DMS153 (cell line): ENCODE results near the gene KLK11.
A peak's percentile ranks its signal among the peaks of the same experiment; 100 is the strongest.

Experiments
- DNase-seq: peaks from one replicate; lab custom pipeline; 2025; lab: John Stamatoyannopoulos, UW

KLK11 gene

DNA sequence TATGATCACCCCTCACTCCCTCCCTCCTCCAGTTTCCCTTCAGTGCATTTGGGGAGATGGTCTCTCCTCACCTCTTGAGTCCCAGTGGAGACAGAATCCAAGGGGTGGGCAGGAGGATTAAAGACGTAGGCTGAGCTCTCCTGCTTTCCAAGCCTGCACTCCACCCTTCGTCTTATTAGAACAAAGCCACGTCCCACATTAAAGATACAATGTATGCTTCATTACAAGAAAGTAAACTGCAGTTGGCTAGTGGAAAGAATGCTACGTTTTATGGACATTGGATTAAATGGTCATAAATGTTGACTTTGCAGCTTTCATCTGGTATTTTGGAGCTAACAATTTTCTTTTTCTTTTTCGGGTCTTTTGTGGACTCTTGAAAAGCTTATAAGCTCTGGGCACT, 1.5 kb upstream of the KLK11 start:
- DNase-seq: no peak

- DNase-seq: no peak
Observed at GRCh38 chr19:51027126-51027806, 850 bp upstream of the KLK11 start.

DNA sequence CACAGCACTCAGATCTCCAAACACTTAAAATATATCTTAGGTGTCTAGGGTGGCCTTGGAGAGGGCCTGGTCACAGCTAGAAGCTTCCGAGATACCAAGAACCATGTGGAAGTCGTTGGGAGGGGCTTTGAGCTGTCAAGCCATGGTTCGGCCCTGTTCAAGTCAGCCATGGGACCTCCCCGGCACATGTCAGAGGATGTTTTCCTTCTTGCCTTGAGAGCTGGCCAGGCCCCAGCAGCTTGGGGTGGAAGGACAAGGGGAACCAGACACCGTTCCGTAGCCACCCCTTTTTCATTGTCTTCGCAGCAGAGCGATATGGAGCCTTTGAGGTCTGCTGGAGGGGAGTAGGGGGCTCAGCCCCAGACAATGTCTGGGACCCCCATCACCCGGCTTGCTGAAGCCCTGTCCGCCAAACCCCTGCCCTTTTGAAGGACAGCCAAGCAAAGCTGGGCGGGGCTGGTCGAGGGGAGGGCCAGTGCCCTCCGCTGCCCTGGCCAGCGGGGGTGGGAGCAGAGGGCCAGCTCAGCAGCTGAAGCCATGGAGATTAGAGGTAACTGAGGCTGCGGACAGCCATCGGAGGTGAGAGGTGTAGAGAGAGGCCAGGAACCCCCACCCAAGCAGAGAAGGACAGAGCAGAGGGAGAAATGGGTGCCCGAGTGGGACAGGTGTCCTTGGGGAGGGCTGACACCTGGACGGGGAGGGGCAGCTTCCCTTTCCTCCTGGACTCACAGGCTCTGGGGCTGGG, 435 bp downstream of the KLK11 start:
- no peak for DNase-seq

GRCh38 chr19:51025401-51025800, 1.0 kb downstream of the KLK11 start:
- peak; percentile 5 for DNase-seq

DNA sequence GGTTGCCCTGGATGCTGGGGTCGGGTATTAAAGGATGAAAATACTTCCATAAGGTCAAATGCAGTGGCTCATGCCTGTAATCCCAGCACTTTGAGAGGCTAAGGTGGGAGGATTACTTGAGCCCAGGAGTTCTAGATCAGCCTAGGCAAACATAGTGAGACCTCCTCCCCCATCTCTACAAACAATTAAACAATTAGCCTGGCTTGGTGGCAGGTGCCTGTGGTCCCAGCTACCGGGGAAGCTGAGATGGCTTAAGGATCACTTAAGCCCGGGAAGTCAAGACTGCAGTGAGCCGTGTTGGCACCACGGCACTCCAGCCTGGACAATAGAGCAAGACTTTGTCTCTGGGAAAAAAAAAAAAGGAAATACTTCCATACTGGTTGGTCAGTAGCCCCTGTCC, 1.5 kb downstream of the KLK11 start:
- peak; percentile 41 for DNase-seq

DNA sequence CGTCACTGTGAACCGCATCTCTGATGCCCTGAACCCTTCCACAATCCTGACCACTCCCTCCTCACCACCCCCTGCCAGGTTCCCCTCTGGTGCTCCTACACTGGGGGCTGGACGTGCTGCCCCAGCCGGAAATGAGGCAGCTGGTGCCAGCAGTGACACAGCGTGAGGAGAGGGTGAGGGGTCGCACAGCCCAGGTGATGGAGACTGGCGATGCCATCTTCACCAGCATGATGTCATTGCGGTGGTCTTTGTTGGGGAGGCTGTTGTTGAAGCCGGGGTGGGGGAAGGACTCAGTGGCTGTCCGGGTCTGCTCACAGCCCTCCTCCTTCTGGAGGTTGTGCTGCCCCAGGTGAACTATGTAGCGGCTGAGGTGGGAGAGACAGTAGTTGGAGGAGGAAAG, 2.5 kb downstream of the KLK11 start:
- DNase-seq: no peak

GRCh38 chr19:51022526-51022925, 3.9 kb downstream of the KLK11 start:
- DNase-seq: no peak

- DNase-seq: peak; percentile 69
Observed at GRCh38 chr19:51020988-51021651, 5.3 kb downstream of the KLK11 start.

DNA sequence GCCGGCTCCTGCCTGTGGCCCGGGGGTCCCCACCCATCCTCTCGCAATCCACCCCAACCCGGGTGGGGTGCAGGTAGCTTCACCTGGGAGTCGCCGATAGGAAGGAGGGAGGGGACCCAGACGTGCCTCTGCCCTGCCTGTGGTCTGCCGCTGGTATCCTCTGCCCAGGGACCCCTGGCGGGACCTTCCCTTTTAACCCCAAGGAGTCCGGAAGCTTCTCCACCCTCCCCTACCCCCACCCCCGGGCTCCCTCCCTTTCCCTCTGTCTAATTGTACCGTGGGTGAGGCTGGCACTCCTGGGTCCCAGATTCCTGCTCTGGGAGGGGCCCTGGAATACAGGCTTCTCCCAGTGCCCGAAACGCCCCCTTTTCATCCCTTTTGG, 6.9 kb downstream of the KLK11 start, which contains the start of gene KLK10:
Gene KLK10, minus strand, starts transcription at position 166 of the 382 bp plus-strand sequence. CDS start 579 bp downstream, outside the sequence.
- DNase-seq: no peak

GRCh38 chr19:51018745-51019543, 7.5 kb downstream of the KLK11 start:
- DNase-seq: no peak

DNA sequence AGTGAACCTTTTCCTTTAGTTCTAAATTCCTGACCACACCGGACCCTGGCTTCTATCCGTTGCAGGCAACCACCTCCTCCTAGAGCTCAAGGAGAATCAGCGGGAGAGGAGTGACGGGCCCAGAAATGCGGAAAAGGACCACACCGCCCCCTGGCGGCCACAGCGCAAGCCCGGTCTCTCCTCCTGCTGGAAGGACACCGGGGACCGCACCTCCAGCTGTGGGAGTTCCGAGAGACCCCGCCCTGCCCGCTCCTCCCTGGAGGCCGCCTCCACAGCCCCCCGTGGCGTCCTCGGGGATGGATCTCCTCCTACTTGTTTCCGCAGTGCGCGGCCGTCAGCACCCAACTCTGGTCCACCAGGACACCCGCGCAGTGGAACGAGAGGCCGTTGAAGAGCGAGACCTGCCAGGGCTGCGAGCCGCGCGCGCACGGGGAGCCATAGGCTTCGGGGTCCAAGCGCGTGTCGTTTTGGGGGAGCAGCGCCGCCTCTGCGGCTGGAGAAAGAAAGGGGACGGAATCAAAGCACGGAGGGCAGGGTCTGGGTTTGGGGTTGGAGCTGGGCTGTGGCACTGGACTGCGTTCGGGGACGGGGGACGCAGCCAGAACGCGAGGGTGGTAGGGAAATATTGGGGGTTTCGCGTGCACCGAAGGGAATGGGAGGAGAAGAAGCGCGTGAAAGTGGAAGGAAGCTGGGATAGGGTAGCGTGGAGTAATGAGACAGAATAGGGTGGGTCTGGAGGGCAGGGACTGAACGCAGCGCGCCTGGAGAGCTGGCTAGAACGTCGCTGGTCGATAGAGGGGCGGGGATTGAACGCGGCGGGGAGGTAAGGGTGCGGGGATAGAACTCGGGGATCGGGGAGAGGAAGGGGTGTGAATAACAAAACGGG, 9.4 kb downstream of the KLK11 start:
- peak; percentile 54 for DNase-seq

- no peak for DNase-seq
Observed at GRCh38 chr19:51015691-51016267, 10.6 kb downstream of the KLK11 start.

GRCh38 chr19:51014242-51014641, 12.2 kb downstream of the KLK11 start:
- DNase-seq: no peak

GRCh38 chr19:51012661-51013190, 13.7 kb downstream of the KLK11 start:
- DNase-seq: no peak

- DNase-seq: no peak
Observed at GRCh38 chr19:51010066-51010795, 16.2 kb downstream of the KLK11 start.

DNA sequence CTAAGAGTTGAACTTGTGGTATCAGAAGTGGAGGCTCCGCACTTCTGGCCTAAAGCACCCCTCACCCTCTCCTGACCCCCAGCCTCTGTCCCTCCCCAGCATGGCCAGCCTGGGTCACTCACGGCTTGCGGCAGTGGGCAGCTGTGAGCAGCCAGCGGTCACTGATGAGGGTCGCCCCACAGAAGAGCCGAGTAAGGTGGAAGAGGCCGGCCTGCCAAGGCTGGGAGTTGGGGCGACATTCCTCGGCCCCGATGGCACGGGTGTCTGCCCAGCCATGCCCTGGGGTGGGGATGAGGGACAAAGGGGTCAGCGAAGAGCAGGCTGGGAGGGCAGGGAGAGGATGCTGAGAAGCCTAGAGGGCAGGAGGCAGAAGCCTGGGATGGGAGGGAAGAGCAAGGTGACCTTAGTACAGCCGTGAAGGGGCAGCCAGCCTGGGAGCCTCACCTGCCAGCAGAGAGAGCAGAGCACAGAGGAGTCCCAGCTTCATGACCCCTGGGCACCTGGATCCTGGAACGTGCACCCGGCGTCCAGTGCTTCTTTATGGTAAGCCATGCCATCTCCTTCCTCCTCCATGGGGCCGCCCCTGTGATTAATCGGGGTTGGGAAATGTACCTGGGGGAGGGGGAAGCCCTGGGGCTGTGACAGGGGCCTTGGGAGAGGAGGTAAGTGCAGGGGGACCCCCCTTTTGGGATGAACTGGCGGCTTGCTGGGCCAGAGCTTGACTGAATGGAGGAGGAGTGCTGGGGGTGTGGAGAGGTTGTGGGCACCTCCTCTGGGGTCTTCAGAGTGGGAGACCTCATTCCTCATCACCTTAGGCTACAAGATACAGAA, 17.1 kb downstream of the KLK11 start:
- DNase-seq: no peak

GRCh38 chr19:51007488-51007887, 18.9 kb downstream of the KLK11 start:
- no peak for DNase-seq

DNA sequence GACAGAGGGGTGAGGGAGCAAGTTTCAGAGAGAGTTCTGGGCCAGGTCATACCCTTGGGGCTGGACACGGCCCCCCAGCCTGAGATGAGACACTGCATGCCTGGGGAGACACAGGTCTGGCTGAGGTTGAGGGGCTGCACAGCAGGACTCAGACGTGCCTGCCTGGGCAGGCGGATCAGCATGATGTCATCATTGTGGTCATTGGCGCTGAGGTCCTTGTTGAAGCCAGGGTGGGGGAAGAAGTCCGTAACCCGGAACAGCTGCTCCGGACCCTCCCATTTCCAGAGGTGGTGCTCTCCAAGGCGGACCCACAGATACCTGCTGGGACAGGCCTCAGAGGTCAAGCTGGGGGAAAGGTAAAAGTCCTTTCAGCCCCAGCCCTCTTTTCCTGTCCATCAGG, 20.0 kb downstream of the KLK11 start:
- no peak for DNase-seq

GRCh38 chr19:51005248-51005647, 21.2 kb downstream of the KLK11 start:
- no peak for DNase-seq
